HG03571 (cell line): Measurements from ENCODE around the gene TNN.
"Not testable (repeated sequence)": the region's sequence is repeated elsewhere in the genome, so short reads cannot be mapped to it uniquely, and the experiment has no call there.

Experiments
- ATAC-seq: cut with Tn5 transposase; IDR thresholded peaks from one replicate; pipeline ENCODE4 v1.9.1; 2021; ENCODE audit not compliant: unreplicated experiment

TNN gene

GRCh38 chr1:175108331-175108820, 40.7 kb downstream of the TNN start:
- ATAC-seq = not testable (repeated sequence)

- no peak for ATAC-seq
These were observed 47.4 kb downstream of the TNN start for GRCh38 chr1:175114996-175115395.

GRCh38 chr1:175116210-175116798, 48.7 kb downstream of the TNN start:
- peak; percentile 61 for ATAC-seq

GRCh38 chr1:175116903-175117302, 49.3 kb downstream of the TNN start:
- ATAC-seq = no peak

- no peak for ATAC-seq
These were observed 51.0 kb downstream of the TNN start for GRCh38 chr1:175118375-175119367.

- ATAC-seq = no peak
These were observed 52.9 kb downstream of the TNN start for GRCh38 chr1:175120511-175120910.

- ATAC-seq = no peak
These were observed 57.2 kb downstream of the TNN start for GRCh38 chr1:175124861-175125260.

- no peak for ATAC-seq
These were observed 58.7 kb downstream of the TNN start for GRCh38 chr1:175126347-175126746.

GRCh38 chr1:175127565-175127964, 59.9 kb downstream of the TNN start:
- no peak for ATAC-seq

GRCh38 chr1:175128523-175128922, 60.9 kb downstream of the TNN start:
- ATAC-seq = no peak

GRCh38 chr1:175129182-175129581, 61.5 kb downstream of the TNN start:
- no peak for ATAC-seq

- no peak for ATAC-seq
These were observed 62.0 kb downstream of the TNN start for GRCh38 chr1:175129644-175129996.

GRCh38 chr1:175129997-175130648, 62.5 kb downstream of the TNN start:
- ATAC-seq = no peak

GRCh38 chr1:175130649-175131045, 63.0 kb downstream of the TNN start:
- no peak for ATAC-seq

- no peak for ATAC-seq
These were observed 63.5 kb downstream of the TNN start for GRCh38 chr1:175131095-175131494.

GRCh38 chr1:175132436-175132835, 64.8 kb downstream of the TNN start:
- no peak for ATAC-seq

GRCh38 chr1:175133673-175134435, 66.2 kb downstream of the TNN start:
- ATAC-seq = no peak

- no peak for ATAC-seq
These were observed 66.9 kb downstream of the TNN start for GRCh38 chr1:175134500-175134899.

GRCh38 chr1:175136246-175136645, 68.6 kb downstream of the TNN start:
- ATAC-seq = no peak

GRCh38 chr1:175137369-175137768, 69.7 kb downstream of the TNN start:
- no peak for ATAC-seq

GRCh38 chr1:175138579-175138978, 70.9 kb downstream of the TNN start:
- no peak for ATAC-seq
